IPS-15b (cell line): ENCODE data around the gene KAT6B.
A peak's percentile ranks its signal among the peaks of the same experiment; 100 is the strongest.
"Not testable (repeated sequence)": the region's sequence is repeated elsewhere in the genome, so short reads cannot be mapped to it uniquely, and the experiment has no call there.

Experiments used
- H3K27me3 ChIP-seq: one replicate; pipeline ENCODE4 v1.6.1; 2013; ENCODE audit warnings: low read length; ENCODE audit not compliant: control insufficient read depth, insufficient read depth
- H3K36me3 ChIP-seq: one replicate; pipeline ENCODE4 v1.6.1; 2013; ENCODE audit warnings: low read length; ENCODE audit not compliant: control insufficient read depth, insufficient read depth
- H3K4me1 ChIP-seq: one replicate; pipeline ENCODE4 v1.6.1; 2013; ENCODE audit warnings: mild to moderate bottlenecking, low read length; ENCODE audit not compliant: control insufficient read depth, insufficient read depth
- H3K4me3 ChIP-seq: one replicate; pipeline ENCODE4 v1.5.1; 2013; ENCODE audit warnings: low read depth, low read length
- H3K9ac ChIP-seq: one replicate; pipeline ENCODE4 v1.6.1; 2013; ENCODE audit warnings: low read depth, mild to moderate bottlenecking, low read length
- H3K9me3 ChIP-seq: one replicate; pipeline ENCODE4 v1.6.1; 2013; ENCODE audit warnings: mild to moderate bottlenecking, low read length; ENCODE audit not compliant: control insufficient read depth, insufficient read depth

Gene KAT6B

GRCh38 chr10:75042292-75042974 is 216.0 kb downstream of the KAT6B start:
- Histone ChIP-seq H3K9me3 (no peaks in the 10 kb centered on the region), H3K4me3 (no peak overlapping the region), H3K4me1 (peaks cover 6% of the 10 kb centered on the region), H3K36me3 (no peaks in the 10 kb centered on the region), H3K9ac (no peak overlapping the region), H3K27me3 (peaks cover 18% of the 10 kb centered on the region)

GRCh38 chr10:75043256-75044131 is 217.1 kb downstream of the KAT6B start:
- H3K4me1 ChIP-seq, result peaks cover 6% of the 10 kb centered on the region
- peaks cover 18% of the 10 kb centered on the region for H3K27me3 ChIP-seq
- no peaks in the 10 kb centered on the region for H3K9me3 ChIP-seq
- peak overlapping the region; percentile 3 for H3K9ac ChIP-seq
- H3K36me3 ChIP-seq, result no peaks in the 10 kb centered on the region
- peak overlapping the region; percentile 63 for H3K4me3 ChIP-seq

GRCh38 chr10:75048669-75049098 is 222.3 kb downstream of the KAT6B start:
- no peaks in the 10 kb centered on the region for H3K36me3 ChIP-seq
- H3K9me3 ChIP-seq, result no peaks in the 10 kb centered on the region
- H3K9ac ChIP-seq, result no peak overlapping the region
- peaks cover 12% of the 10 kb centered on the region for H3K27me3 ChIP-seq
- peaks cover 3% of the 10 kb centered on the region for H3K4me1 ChIP-seq
- no peak overlapping the region for H3K4me3 ChIP-seq

- no peaks in the 10 kb centered on the region for H3K36me3 ChIP-seq
- peaks cover 4% of the 10 kb centered on the region for H3K27me3 ChIP-seq
- no peaks in the 10 kb centered on the region for H3K9me3 ChIP-seq
- no peak overlapping the region for H3K4me3 ChIP-seq
- H3K9ac ChIP-seq, result no peak overlapping the region
- no peaks in the 10 kb centered on the region for H3K4me1 ChIP-seq
Observed at GRCh38 chr10:75049316-75050148, 223.1 kb downstream of the KAT6B start.

GRCh38 chr10:75050149-75050919 is 223.9 kb downstream of the KAT6B start:
- H3K9ac ChIP-seq, result no peak overlapping the region
- H3K4me1 ChIP-seq, result no peaks in the 10 kb centered on the region

GRCh38 chr10:75051308-75051707 is 224.9 kb downstream of the KAT6B start:
- no peak overlapping the region for H3K9ac ChIP-seq
- no peak overlapping the region for H3K4me3 ChIP-seq
- H3K27me3 ChIP-seq, result no peaks in the 10 kb centered on the region
- H3K9me3 ChIP-seq, result no peaks in the 10 kb centered on the region
- no peaks in the 10 kb centered on the region for H3K36me3 ChIP-seq
- no peaks in the 10 kb centered on the region for H3K4me1 ChIP-seq

More at GRCh38 chr10:75050149-75050919, 223.9 kb downstream of the KAT6B start:
- no peak overlapping the region for H3K4me3 ChIP-seq
- H3K9me3 ChIP-seq, result no peaks in the 10 kb centered on the region
- no peaks in the 10 kb centered on the region for H3K36me3 ChIP-seq
- no peaks in the 10 kb centered on the region for H3K27me3 ChIP-seq

- not testable (repeated sequence) for H3K4me1 ChIP-seq, H3K9me3 ChIP-seq, H3K36me3 ChIP-seq, H3K27me3 ChIP-seq, H3K9ac ChIP-seq, H3K4me3 ChIP-seq
Observed at GRCh38 chr10:75055896-75056406, 229.6 kb downstream of the KAT6B start.

GRCh38 chr10:75057680-75058079 is 231.3 kb downstream of the KAT6B start:
- peak overlapping the region; percentile 39 for H3K4me3 ChIP-seq
- no peaks in the 10 kb centered on the region for H3K9me3 ChIP-seq
- no peak overlapping the region for H3K9ac ChIP-seq
- no peaks in the 10 kb centered on the region for H3K27me3 ChIP-seq
- no peaks in the 10 kb centered on the region for H3K4me1 ChIP-seq
- H3K36me3 ChIP-seq, result no peaks in the 10 kb centered on the region

- H3K9me3 ChIP-seq, result no peaks in the 10 kb centered on the region
- peak overlapping the region; percentile 39 for H3K4me3 ChIP-seq
Observed at GRCh38 chr10:75058161-75058560, 231.8 kb downstream of the KAT6B start.

GRCh38 chr10:75061709-75062505 is 235.5 kb downstream of the KAT6B start:
- H3K9me3 ChIP-seq, result no peaks in the 10 kb centered on the region
- H3K4me3 ChIP-seq, result no peak overlapping the region
- no peak overlapping the region for H3K9ac ChIP-seq
- H3K27me3 ChIP-seq, result no peaks in the 10 kb centered on the region
- no peaks in the 10 kb centered on the region for H3K4me1 ChIP-seq
- no peaks in the 10 kb centered on the region for H3K36me3 ChIP-seq

More at GRCh38 chr10:75058161-75058560, 231.8 kb downstream of the KAT6B start:
- Histone ChIP-seq H3K27me3 (no peaks in the 10 kb centered on the region), H3K36me3 (no peaks in the 10 kb centered on the region), H3K9ac (no peak overlapping the region), H3K4me1 (no peaks in the 10 kb centered on the region)
